ENCODE measurements around the gene TRABD. TPM values are rescaled to one million over a fixed set of nuclear protein-coding genes. Genes with fewer than 3 reads are reported as not detected.

TRABD gene
- polyA plus RNA-seq, 2 donors = 47.4 to 54.5 TPM

GRCh38 chr22:50216684-50217520 is 31.2 kb downstream of the TRABD start:
- peaks cover 14 to 75% of the 10 kb centered on the region in 2 donors for H3K36me3 ChIP-seq (ENCODE audit: control insufficient read depth in 2 of 2, insufficient read depth in 2 of 2, low read length in 1 of 2)
- peaks cover 4 to 9% of the 10 kb centered on the region in 2 donors for H3K4me1 ChIP-seq (ENCODE audit: control insufficient read depth in 2 of 2, insufficient read depth in 2 of 2, low read length in 1 of 2)
- H3K27me3 ChIP-seq (ENCODE audit: control insufficient read depth in 1 of 2, insufficient read depth in 2 of 2, low read length in 2 of 2) = no peaks in the 10 kb centered on the region
- no peak overlapping the region for H3K4me3 ChIP-seq (ENCODE audit: low read depth in 1 of 2, low read length in 2 of 2)
- 93 to 94% methylated on average over 53 to 57 of the region's 57 CpGs for WGBS, 2 donors
- no peaks in the 10 kb centered on the region for H3K9me3 ChIP-seq (ENCODE audit: control insufficient read depth in 2 of 2, insufficient read depth in 1 of 2, low read depth in 1 of 2, low read length in 1 of 2)
- H3K27ac ChIP-seq (ENCODE audit: low read depth in 2 of 2, low read length in 1 of 2) = no peak overlapping the region

GRCh38 chr22:50217543-50218152 is 31.9 kb downstream of the TRABD start:
- WGBS, 2 donors = 83 to 88% methylated on average over 21 of the region's 21 CpGs
- H3K27ac ChIP-seq (ENCODE audit: low read depth in 2 of 2, low read length in 1 of 2) = no peak overlapping the region
- H3K27me3 ChIP-seq (ENCODE audit: control insufficient read depth in 1 of 2, insufficient read depth in 2 of 2, low read length in 2 of 2) = no peaks in the 10 kb centered on the region
- no peaks in the 10 kb centered on the region for H3K9me3 ChIP-seq (ENCODE audit: control insufficient read depth in 2 of 2, insufficient read depth in 1 of 2, low read depth in 1 of 2, low read length in 1 of 2)
- no peak overlapping the region for H3K4me3 ChIP-seq (ENCODE audit: low read depth in 1 of 2, low read length in 2 of 2)
- peaks cover 4 to 9% of the 10 kb centered on the region in 2 donors for H3K4me1 ChIP-seq (ENCODE audit: control insufficient read depth in 2 of 2, insufficient read depth in 2 of 2, low read length in 1 of 2)
- H3K36me3 ChIP-seq (ENCODE audit: control insufficient read depth in 2 of 2, insufficient read depth in 2 of 2, low read length in 1 of 2) = peaks cover 14 to 78% of the 10 kb centered on the region in 2 donors

GRCh38 chr22:50218153-50218995 is 32.7 kb downstream of the TRABD start:
- Histone ChIP-seq H3K9me3 (ENCODE audit: control insufficient read depth in 2 of 2, insufficient read depth in 1 of 2, low read depth in 1 of 2, low read length in 1 of 2) (no peaks in the 10 kb centered on the region), H3K27ac (ENCODE audit: low read depth in 2 of 2, low read length in 1 of 2) (no peak overlapping the region), H3K4me1 (ENCODE audit: control insufficient read depth in 2 of 2, insufficient read depth in 2 of 2, low read length in 1 of 2) (peaks cover 4 to 9% of the 10 kb centered on the region in 2 donors), H3K36me3 (ENCODE audit: control insufficient read depth in 2 of 2, insufficient read depth in 2 of 2, low read length in 1 of 2) (peaks cover 14 to 83% of the 10 kb centered on the region in 2 donors), H3K4me3 (ENCODE audit: low read depth in 1 of 2, low read length in 2 of 2) (no peak overlapping the region), H3K27me3 (ENCODE audit: control insufficient read depth in 1 of 2, insufficient read depth in 2 of 2, low read length in 2 of 2) (no peaks in the 10 kb centered on the region)
- WGBS, 2 donors = 81 to 84% methylated on average over 42 to 43 of the region's 43 CpGs

- no peaks in the 10 kb centered on the region for H3K9me3 ChIP-seq (ENCODE audit: control insufficient read depth in 2 of 2, insufficient read depth in 1 of 2, low read depth in 1 of 2, low read length in 1 of 2)
- H3K4me1 ChIP-seq (ENCODE audit: control insufficient read depth in 2 of 2, insufficient read depth in 2 of 2, low read length in 1 of 2) = peaks cover 4 to 9% of the 10 kb centered on the region in 2 donors
- no peaks in the 10 kb centered on the region for H3K27me3 ChIP-seq (ENCODE audit: control insufficient read depth in 1 of 2, insufficient read depth in 2 of 2, low read length in 2 of 2)
- no peak overlapping the region for H3K4me3 ChIP-seq (ENCODE audit: low read depth in 1 of 2, low read length in 2 of 2)
- H3K27ac ChIP-seq (ENCODE audit: low read depth in 2 of 2, low read length in 1 of 2) = no peak overlapping the region
- 71 to 73% methylated on average over 41 to 42 of the region's 42 CpGs for WGBS, 2 donors
- H3K36me3 ChIP-seq (ENCODE audit: control insufficient read depth in 2 of 2, insufficient read depth in 2 of 2, low read length in 1 of 2) = peaks cover 19 to 88% of the 10 kb centered on the region in 2 donors
Observed at GRCh38 chr22:50218996-50219727, 33.4 kb downstream of the TRABD start.

- H3K4me1 ChIP-seq (ENCODE audit: control insufficient read depth in 2 of 2, insufficient read depth in 2 of 2, low read length in 1 of 2) = peaks cover 4 to 9% of the 10 kb centered on the region in 2 donors
- H3K4me3 ChIP-seq (ENCODE audit: low read depth in 1 of 2, low read length in 2 of 2) = no peak overlapping the region
- 84 to 86% methylated on average over 25 of the region's 25 CpGs for WGBS, 2 donors
- no peaks in the 10 kb centered on the region for H3K9me3 ChIP-seq (ENCODE audit: control insufficient read depth in 2 of 2, insufficient read depth in 1 of 2, low read depth in 1 of 2, low read length in 1 of 2)
- peak overlapping the region in 1 of 2 donors; percentile 19 for H3K27ac ChIP-seq (ENCODE audit: low read depth in 2 of 2, low read length in 1 of 2)
- peaks cover 23 to 90% of the 10 kb centered on the region in 2 donors for H3K36me3 ChIP-seq (ENCODE audit: control insufficient read depth in 2 of 2, insufficient read depth in 2 of 2, low read length in 1 of 2)
- no peaks in the 10 kb centered on the region for H3K27me3 ChIP-seq (ENCODE audit: control insufficient read depth in 1 of 2, insufficient read depth in 2 of 2, low read length in 2 of 2)
Observed at GRCh38 chr22:50219800-50220602, 34.3 kb downstream of the TRABD start.

- Histone ChIP-seq H3K4me1 (ENCODE audit: control insufficient read depth in 2 of 2, insufficient read depth in 2 of 2, low read length in 1 of 2) (peaks cover 4 to 7% of the 10 kb centered on the region in 2 donors), H3K27me3 (ENCODE audit: control insufficient read depth in 1 of 2, insufficient read depth in 2 of 2, low read length in 2 of 2) (no peaks in the 10 kb centered on the region), H3K9me3 (ENCODE audit: control insufficient read depth in 2 of 2, insufficient read depth in 1 of 2, low read depth in 1 of 2, low read length in 1 of 2) (no peaks in the 10 kb centered on the region), H3K4me3 (ENCODE audit: low read depth in 1 of 2, low read length in 2 of 2) (no peak overlapping the region), H3K27ac (ENCODE audit: low read depth in 2 of 2, low read length in 1 of 2) (no peak overlapping the region), H3K36me3 (ENCODE audit: control insufficient read depth in 2 of 2, insufficient read depth in 2 of 2, low read length in 1 of 2) (peaks cover 23 to 91% of the 10 kb centered on the region in 2 donors)
- 95 to 96% methylated on average over 45 of the region's 45 CpGs for WGBS, 2 donors
Observed at GRCh38 chr22:50220603-50221409, 35.1 kb downstream of the TRABD start.

- Histone ChIP-seq H3K27ac (ENCODE audit: low read depth in 2 of 2, low read length in 1 of 2) (no peak overlapping the region), H3K36me3 (ENCODE audit: control insufficient read depth in 2 of 2, insufficient read depth in 2 of 2, low read length in 1 of 2) (peaks cover 23 to 89% of the 10 kb centered on the region in 2 donors), H3K4me1 (ENCODE audit: control insufficient read depth in 2 of 2, insufficient read depth in 2 of 2, low read length in 1 of 2) (peaks cover 4 to 5% of the 10 kb centered on the region in 2 donors), H3K9me3 (ENCODE audit: control insufficient read depth in 2 of 2, insufficient read depth in 1 of 2, low read depth in 1 of 2, low read length in 1 of 2) (no peaks in the 10 kb centered on the region), H3K4me3 (ENCODE audit: low read depth in 1 of 2, low read length in 2 of 2) (no peak overlapping the region), H3K27me3 (ENCODE audit: control insufficient read depth in 1 of 2, insufficient read depth in 2 of 2, low read length in 2 of 2) (no peaks in the 10 kb centered on the region)
- WGBS, 2 donors = 91 to 92% methylated on average over 19 of the region's 19 CpGs
Observed at GRCh38 chr22:50221410-50222300, 35.9 kb downstream of the TRABD start.

Measured in esophagus (tissue), 2 donors.